HL-60 (cell line): ENCODE results near the gene CYP2C18.

Source experiments
- DNase-seq, 2 experiments: peaks; one replicate each; pipeline ENCODE4 v3.0.0-alpha.2; 2010 to 2020; ENCODE audit warnings: low read depth in 1 of 2, low spot score in 1 of 2
- H3K27ac ChIP-seq: fragments of 250-450 bp; sonication (Bioruptor Pico); replicated peaks from 2 replicates; pipeline ENCODE4 v1.5.1; 2020; ENCODE audit warnings: mild to moderate bottlenecking, moderate library complexity
- H3K27me3 ChIP-seq: fragments of 250-450 bp; sonication (Bioruptor Pico); 2 replicates; pipeline ENCODE4 v1.5.1; 2021; ENCODE audit warnings: mild to moderate bottlenecking, moderate library complexity; ENCODE audit not compliant: insufficient read depth, poor library complexity, severe bottlenecking
- H3K4me3 ChIP-seq: replicated peaks from 2 replicates; pipeline ENCODE4 v1.5.1; 2011; ENCODE audit warnings: mild to moderate bottlenecking, control low read depth, low read length; ENCODE audit not compliant: insufficient read depth
- CTCF ChIP-seq: IDR thresholded peaks from one replicate; pipeline ENCODE4 v1.5.1; 2011; ENCODE audit warnings: low read length, control low read depth, inconsistent platforms; ENCODE audit not compliant: insufficient read depth
- GABPA ChIP-seq: IDR thresholded peaks from 2 replicates; pipeline ENCODE4 v1.6.1; 2012; ENCODE audit warnings: low read depth
- POLR2AphosphoS5 ChIP-seq: IDR thresholded peaks from 2 replicates; pipeline ENCODE4 v1.6.1; 2012; ENCODE audit warnings: low read depth
- REST ChIP-seq: IDR thresholded peaks from 2 replicates; pipeline ENCODE4 v1.6.1; 2012; ENCODE audit warnings: low read depth; ENCODE audit not compliant: insufficient replicate concordance
- SPI1 ChIP-seq: IDR thresholded peaks from 2 replicates; pipeline ENCODE4 v1.6.1; 2012; ENCODE audit warnings: low read depth, mild to moderate bottlenecking, borderline replicate concordance

CYP2C18 gene

GRCh38 chr10:94777886-94778458, 94.4 kb downstream of the CYP2C18 start:
- no peak for TF ChIP-seq POLR2AphosphoS5
- TF ChIP-seq SPI1: no peak
- TF ChIP-seq REST: no peak
- no peak for TF ChIP-seq CTCF
- no peak for TF ChIP-seq GABPA
- no peak overlapping the region for H3K4me3 ChIP-seq
- no peak overlapping the region for H3K27ac ChIP-seq
- no peak for DNase-seq
- H3K27me3 ChIP-seq: no peaks in the 10 kb centered on the region

- H3K27ac ChIP-seq: no peak overlapping the region
Observed at GRCh38 chr10:94780844-94781243, 97.3 kb downstream of the CYP2C18 start.

GRCh38 chr10:94784256-94784655, 100.7 kb downstream of the CYP2C18 start:
- Histone ChIP-seq H3K27ac (no peak overlapping the region), H3K27me3 (no peaks in the 10 kb centered on the region), H3K4me3 (no peak overlapping the region)
- DNase-seq: no peak
- no peak for TF ChIP-seq SPI1
- TF ChIP-seq CTCF: no peak
- no peak for TF ChIP-seq POLR2AphosphoS5
- no peak for TF ChIP-seq GABPA
- no peak for TF ChIP-seq REST

More at GRCh38 chr10:94780844-94781243, 97.3 kb downstream of the CYP2C18 start:
- DNase-seq: no peak
- TF ChIP-seq SPI1 (no peak), CTCF (no peak), GABPA (no peak), REST (no peak), POLR2AphosphoS5 (no peak)
- Histone ChIP-seq H3K27me3 (no peaks in the 10 kb centered on the region), H3K4me3 (no peak overlapping the region)
